AG04449 (cell line): ENCODE data around the gene KCNE4.

Experiments
- CTCF ChIA-PET: fragments of 350-600 bp; formaldehyde crosslinking; extraction: SDS; loops from one replicate; lab custom pipeline; 2021; ENCODE audit warnings: antibody characterized with exemption; lab: Yijun Ruan, JAX
- POLR2A ChIA-PET: fragments of 400-600, 350-600 bp; formaldehyde crosslinking; extraction: SDS; loops from one replicate; lab custom pipeline; 2020; ENCODE audit warnings: antibody characterized with exemption, inconsistent platforms; lab: Yijun Ruan, JAX
- DNase-seq: peaks from one replicate; pipeline ENCODE4 v3.0.0-alpha.2; 2010; ENCODE audit warnings: low read depth, low spot score
- H3K4me3 ChIP-seq: 2 replicates; pipeline ENCODE4 v1.5.1; 2011; ENCODE audit warnings: low read depth, mild to moderate bottlenecking, control low read depth, low read length
- TF ChIP-seq, protein P1 (sequence below): IDR thresholded peaks from one replicate; pipeline ENCODE4 v1.5.1; 2011; ENCODE audit warnings: mild to moderate bottlenecking, moderate library complexity, low read length, control low read depth, inconsistent platforms; ENCODE audit not compliant: insufficient read depth; ENCODE audit errors: missing control alignments

The KCNE4 gene

GRCh38 chr2:223042704-223043118 lies 9.3 kb upstream of the KCNE4 start:
- TF ChIP-seq, protein P1, sequence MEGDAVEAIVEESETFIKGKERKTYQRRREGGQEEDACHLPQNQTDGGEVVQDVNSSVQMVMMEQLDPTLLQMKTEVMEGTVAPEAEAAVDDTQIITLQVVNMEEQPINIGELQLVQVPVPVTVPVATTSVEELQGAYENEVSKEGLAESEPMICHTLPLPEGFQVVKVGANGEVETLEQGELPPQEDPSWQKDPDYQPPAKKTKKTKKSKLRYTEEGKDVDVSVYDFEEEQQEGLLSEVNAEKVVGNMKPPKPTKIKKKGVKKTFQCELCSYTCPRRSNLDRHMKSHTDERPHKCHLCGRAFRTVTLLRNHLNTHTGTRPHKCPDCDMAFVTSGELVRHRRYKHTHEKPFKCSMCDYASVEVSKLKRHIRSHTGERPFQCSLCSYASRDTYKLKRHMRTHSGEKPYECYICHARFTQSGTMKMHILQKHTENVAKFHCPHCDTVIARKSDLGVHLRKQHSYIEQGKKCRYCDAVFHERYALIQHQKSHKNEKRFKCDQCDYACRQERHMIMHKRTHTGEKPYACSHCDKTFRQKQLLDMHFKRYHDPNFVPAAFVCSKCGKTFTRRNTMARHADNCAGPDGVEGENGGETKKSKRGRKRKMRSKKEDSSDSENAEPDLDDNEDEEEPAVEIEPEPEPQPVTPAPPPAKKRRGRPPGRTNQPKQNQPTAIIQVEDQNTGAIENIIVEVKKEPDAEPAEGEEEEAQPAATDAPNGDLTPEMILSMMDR: no peak

DNA sequence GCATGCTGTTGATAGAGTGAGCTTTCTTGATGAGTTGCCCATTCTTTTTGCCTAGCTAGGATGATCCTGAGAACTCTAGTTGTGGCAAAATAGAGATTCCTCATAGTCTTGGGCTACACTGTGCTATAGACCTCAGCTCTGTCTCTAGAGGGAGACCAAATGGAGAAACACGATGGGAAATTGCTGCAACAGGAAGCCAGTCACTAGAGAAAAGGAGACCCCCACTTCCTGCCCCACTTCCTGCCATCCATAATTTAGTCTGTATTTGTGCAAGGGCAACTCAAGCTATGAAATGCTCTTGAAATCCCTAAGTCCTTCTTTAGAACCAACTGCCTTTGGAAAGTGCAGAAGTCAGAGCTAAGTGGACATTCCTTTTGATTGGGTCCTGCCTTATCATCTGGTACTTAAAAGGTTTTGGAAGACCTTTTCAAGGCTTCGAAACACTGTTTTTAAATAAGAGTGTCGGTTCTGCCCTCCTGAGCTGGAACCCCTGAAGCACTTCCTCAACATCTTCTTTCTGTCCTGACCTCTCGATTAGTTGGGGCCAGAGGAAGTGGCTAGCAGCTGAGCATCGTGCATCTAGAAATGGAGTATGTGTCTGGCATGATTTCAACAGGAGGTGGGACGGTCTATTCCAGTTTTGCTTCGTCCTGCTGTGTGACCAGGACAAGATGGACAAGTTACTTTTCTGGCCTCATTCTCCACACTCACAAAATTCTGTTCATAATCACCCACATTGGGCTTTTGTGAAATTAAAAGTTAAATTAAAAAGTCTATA lies 8.6 kb upstream of the KCNE4 start:
- no peak overlapping the region for H3K4me3 ChIP-seq
- ChIA-PET POLR2A (no interaction called here), CTCF (interaction anchor here (1.1 to 1.8 kb wide), 2 partner anchors 72 to 131 kb away, joined by 3 to 7 read pairs; no protein-coding TSS in a partner anchor)
- DNase-seq: no peak
- TF ChIP-seq, protein P1: no peak

More at GRCh38 chr2:223042704-223043118, 9.3 kb upstream of the KCNE4 start:
- ChIA-PET POLR2A (no interaction called here), CTCF (interaction anchor here (0.9 to 1.8 kb wide), 6 partner anchors 9 to 130 kb away, joined by 3 to 7 read pairs (median 4); partner anchors contain the start of gene KCNE4)
- DNase-seq: no peak
- no peak overlapping the region for H3K4me3 ChIP-seq

DNA sequence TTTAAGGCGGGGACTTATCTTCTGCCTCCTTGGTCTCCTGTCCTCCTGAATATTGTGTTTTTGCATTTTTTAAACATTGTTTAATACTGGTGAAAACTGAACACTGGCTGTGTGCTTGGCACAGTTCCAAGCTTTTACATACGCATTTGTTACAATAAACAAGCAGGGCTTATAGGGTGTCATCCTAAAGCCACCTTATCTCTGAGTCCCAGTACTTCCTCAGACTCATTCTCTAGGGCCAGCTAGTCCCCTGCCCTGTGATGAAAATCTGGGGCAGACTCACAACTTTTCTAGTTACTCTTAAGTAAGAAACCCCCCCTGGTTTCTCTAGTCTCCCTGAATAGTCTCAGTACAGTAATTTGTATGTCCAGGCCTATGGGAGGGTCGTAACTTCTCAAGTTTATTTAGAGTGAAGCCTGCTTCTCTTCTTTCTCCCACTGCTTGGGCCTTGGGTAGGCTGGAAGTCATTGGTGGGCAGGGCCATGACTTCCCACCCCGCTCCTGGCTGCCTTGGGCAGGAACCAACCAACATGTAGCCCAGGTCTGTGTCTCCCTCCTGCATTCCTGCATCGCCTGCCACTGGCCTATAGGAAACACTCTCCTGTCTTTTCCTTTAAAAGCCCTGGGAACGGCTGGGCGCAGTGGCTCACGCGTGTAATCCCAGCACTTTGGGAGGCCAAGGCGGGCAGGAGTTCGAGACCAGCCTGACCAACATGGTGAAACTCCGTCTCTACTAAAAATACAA lies 7.7 kb upstream of the KCNE4 start:
- no peak overlapping the region for H3K4me3 ChIP-seq
- CTCF ChIA-PET: interaction anchor here (1.8 kb wide), 1 partner anchor 72 kb away, joined by 7 read pairs; no protein-coding TSS in a partner anchor
- no peak for DNase-seq
- TF ChIP-seq, protein P1: no peak
- POLR2A ChIA-PET: interaction anchor here (1.1 kb wide), 1 partner anchor 37 kb away, joined by 3 read pairs; no protein-coding TSS in a partner anchor

GRCh38 chr2:223044916-223045700 lies 6.9 kb upstream of the KCNE4 start:
- no peak for DNase-seq
- ChIA-PET POLR2A (interaction anchor here (1.1 kb wide), 1 partner anchor 38 kb away, joined by 3 read pairs; no protein-coding TSS in a partner anchor), CTCF (interaction anchor here (1.4 kb wide), 1 partner anchor 26 kb away, joined by 3 read pairs; no protein-coding TSS in a partner anchor)

DNA sequence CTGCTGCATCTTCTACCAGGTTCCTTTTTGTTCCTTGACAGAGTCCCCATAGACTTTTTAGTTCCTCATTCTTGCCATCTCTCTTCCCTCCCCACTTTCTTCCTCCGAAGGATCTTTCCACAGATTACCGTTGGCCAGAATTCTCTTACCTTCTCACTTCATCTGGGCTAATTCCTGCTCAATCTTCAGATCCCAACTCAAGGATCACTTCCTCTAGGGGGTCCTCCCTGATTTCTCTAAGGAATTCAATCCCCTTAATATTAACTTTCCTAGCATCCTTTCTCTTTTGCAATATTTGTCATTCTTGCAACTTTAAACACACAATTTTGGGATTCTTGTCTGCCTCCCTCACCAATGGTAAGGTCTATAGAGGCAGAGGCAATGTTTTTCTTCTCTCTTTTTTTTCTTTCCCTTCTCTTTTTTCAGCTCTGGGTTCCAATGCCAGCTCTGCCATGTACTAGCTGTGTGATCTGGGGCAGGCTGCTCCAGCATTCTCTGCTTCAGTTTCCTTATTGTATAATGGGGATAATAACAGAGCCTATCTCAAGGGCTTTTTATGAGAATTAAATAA lies 5.4 kb upstream of the KCNE4 start:
- CTCF ChIA-PET: interaction anchor here (1.4 kb wide), 2 partner anchors 15 to 27 kb away, joined by 3 read pairs; no protein-coding TSS in a partner anchor
- TF ChIP-seq, protein P1: no peak

More at GRCh38 chr2:223044916-223045700, 6.9 kb upstream of the KCNE4 start:
- H3K4me3 ChIP-seq: no peak overlapping the region
- TF ChIP-seq, protein P1: no peak

More for the DNA sequence above, 5.4 kb upstream of the KCNE4 start:
- POLR2A ChIA-PET: interaction anchor here (1.1 kb wide), 1 partner anchor 36 kb away, joined by 3 read pairs; no protein-coding TSS in a partner anchor
- no peak for DNase-seq
- H3K4me3 ChIP-seq: no peak overlapping the region
